EL (cell line): ENCODE results near the gene MTCH1.
"Not testable (repeated sequence)": the region's sequence is repeated elsewhere in the genome, so short reads cannot be mapped to it uniquely, and the experiment has no call there.

Experiments
- DNase-seq: peaks from one replicate; pipeline ENCODE4 v3.0.0-alpha.2; 2016

The MTCH1 gene

GRCh38 chr6:37016995-37017394, 31.0 kb upstream of the MTCH1 start:
- DNase-seq, result no peak

DNA sequence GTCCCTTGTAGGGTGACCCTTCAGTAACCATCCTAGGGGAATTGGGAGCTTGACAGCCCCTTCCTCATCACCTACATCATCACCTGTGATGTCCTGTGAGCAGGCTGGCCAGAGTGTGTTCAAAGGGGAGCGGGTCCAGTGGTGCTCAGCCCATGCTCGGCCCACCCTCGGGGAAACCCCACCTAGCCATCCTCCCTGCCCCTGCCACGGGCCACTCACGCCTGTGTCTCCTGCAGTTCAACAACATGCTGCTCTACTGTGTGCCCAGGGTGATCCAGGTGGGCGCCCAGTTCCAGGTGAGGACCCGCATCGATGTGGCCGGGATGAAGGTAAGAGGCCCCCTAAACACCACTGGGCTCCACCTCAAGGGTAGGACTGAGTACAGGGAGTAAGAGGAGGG, 29.5 kb upstream of the MTCH1 start:
- DNase-seq, result no peak

GRCh38 chr6:37014667-37015066, 28.7 kb upstream of the MTCH1 start:
- DNase-seq, result no peak

- no peak for DNase-seq
Observed at GRCh38 chr6:37013516-37014491, 27.8 kb upstream of the MTCH1 start.

DNA sequence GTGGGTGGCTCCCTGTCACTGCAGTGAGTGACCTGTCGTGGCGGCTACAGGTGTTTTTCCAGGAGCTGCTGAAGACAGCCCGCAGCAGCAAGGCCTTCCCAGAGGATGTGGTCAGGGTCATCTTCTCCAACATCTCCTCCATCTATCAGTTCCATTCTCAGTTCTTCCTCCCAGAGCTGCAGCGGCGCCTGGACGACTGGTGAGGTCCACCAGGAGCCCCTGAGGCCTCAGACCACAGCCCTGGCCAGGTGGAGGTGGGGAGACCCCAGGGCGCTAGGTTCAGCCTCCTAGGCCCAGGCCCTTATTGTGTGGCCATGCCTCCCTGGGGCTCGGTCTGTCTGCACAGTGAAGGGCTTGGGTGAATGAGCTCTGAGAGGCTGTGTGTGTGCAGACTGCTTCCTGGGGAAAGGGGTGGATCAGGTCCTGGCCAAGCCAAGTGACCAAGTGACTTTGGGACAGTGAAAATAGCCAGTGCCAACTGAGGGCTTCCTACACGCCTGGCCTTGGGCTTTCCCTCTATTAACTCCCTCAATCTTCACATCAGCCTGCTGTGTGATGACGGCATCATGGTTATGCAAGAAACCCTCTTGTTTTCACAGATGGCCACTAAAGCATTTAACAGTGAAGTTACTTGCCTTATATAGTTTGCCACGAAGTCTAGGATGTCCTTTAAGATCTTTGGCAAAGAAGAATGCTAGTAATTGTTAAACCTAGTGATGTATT, 25.8 kb upstream of the MTCH1 start:
- DNase-seq, result peak; percentile 52

DNA sequence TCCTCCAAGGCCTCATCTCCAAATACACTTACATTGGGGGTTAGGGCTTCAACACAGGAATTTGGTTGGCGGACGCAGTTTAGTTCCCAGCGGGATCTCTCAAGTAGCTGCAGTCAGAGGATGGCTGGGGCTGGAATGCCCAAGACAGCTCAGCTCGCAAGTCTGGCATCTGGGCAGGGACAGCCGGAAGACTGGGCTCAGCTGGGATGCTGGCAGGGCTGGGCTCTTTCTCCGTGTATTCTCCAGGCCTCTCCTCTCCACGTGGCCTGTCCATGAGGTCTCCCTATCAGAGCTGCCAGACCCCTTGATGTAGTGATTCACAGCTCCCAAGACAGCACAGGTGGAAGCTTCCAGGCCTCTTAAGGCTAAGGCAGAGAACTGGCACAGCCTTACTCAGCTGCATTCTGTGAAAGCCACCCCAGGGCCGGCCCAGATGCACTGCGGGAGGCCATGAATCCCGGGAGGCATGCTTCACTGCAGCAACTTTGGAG, 24.5 kb upstream of the MTCH1 start:
- DNase-seq, result no peak

- no peak for DNase-seq
Observed at GRCh38 chr6:37008484-37009465, 22.8 kb upstream of the MTCH1 start.

DNA sequence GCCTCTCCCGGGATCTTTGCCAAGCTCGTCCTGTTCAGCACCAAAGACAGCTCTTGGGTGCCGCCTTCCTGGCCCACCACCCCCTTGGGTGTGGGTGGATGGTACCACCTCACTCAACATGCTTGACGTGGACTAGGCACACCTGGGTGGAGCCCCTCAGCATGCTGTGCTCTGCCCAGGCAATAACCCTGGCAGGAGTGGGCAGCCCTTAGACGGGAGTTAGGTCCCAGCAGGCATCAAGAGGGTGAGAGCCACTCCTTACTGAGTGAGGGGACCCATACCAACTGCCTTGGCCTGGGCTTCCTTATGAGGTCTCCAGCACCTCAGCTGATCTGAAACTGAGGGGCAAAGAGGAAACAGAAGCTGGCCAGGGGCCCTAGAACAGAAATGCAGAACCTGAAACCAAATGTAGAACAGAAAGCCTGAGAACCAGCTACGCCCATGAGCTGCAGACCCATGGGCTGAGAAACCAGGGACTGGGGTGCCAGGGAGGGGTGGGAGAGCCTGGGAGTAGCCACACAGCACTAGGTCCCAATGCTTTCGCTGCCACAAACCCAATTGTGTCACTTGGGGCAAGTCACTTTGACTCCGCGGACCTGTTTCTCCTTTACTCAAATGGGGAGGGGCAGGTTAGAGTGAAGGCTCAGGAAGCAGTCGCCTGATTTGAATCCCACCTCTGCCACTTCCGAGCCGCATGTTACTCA, 21.5 kb upstream of the MTCH1 start:
- DNase-seq, result no peak

DNA sequence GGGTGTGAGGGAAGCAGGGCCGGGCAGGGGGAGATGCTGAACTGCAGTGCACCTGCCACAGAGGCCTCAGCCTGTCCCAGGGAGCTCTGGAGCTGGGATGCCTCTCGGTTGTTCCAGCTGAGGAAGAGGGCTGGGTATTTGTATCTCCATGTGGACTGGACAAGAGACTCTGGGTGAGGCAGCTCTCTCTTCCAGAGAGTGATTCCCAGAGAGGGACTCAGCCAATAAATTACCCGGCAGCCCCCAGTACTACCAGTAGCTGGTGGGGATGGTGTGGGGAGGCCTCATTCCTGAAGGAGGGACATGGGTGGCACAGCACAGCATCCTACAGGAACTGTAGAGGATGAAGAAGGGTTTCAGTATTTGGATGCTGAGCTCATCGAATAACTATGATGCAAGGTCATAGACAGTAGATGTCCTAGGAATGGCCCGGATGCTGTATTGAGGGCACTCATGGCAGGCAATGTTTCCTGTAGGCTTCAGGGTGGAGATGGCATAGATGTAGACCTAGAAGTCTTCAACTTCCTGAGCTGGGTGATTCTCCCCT, 20.9 kb upstream of the MTCH1 start:
- DNase-seq, result peak; percentile 94

DNA sequence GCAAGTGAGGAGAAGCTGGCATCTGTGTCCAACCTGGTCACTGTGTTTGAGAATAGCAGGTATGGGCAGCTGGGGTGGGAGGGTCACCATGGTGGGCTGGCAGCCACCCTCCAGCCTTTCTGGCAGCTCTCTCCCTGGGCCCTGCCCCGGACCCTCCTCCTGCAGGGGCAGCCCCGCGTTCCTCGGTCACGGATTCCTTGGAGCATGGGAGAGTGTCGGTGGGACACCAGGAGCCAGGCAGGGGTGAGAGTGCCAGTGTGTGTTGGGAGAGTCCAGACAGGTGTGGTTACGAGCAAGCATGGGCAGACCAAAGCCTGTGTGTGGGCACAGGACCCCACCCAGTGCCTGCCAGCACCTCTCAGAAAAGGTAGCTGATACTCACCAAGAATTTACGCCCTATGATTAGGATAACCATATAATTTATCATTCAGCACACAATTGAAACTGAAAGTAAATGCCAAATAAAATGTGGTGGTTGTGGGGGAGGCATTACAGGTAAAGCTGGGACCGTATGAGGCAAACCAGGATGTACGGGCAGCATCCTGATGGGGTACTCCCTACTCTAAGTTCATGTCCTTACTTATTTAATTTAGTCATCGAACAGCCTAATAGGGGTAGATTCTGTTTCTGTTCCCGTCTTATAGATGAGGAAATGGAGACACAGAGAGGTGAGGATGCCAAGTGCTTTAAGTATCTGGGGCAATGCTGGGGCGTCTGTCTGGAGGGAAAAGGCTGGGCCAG, 20.0 kb upstream of the MTCH1 start:
- no peak for DNase-seq

DNA sequence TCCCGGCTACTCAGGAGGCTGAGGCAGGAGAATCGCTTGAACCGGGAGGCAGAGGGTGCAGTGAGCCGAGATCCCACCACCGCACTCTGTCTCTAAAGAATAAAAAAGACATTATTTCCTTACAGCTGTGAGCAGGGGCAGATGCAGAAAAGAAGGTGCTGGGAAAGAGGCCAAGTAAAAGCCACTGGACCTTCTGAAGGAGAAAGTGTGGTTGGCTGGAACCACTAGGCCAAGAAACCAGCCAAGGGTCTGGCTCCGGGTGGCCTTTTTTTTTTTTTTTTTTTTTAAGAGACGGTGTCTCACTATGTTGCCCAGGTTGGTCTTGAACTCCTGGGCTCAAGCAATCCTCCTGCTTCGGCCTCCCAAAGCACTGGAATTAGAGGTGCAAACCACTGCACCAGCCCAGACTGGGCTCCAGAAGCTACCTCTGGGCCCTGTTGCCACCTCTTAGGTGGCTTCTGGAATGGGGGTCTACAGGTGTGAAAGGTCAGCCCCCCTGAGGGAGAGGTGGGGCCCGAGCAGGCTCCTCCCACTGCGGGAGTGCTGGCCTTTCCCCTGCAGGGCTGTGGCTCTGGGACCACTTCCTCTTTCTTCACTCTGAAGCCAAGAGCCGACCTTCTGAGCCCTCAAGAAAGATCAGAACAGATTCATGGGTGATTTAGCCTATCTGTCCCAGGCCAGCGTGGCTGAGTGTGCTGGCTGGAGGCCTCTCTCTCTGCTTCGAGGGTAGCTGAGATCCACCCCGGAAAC, 19.2 kb upstream of the MTCH1 start, which contains the start of gene FGD2:
Gene FGD2, plus strand, starts transcription at position 595 of the 750 bp plus-strand sequence. CDS start 163 bp downstream, outside the sequence.
- no peak for DNase-seq

GRCh38 chr6:37004044-37004980, 18.3 kb upstream of the MTCH1 start:
- DNase-seq, result no peak

DNA sequence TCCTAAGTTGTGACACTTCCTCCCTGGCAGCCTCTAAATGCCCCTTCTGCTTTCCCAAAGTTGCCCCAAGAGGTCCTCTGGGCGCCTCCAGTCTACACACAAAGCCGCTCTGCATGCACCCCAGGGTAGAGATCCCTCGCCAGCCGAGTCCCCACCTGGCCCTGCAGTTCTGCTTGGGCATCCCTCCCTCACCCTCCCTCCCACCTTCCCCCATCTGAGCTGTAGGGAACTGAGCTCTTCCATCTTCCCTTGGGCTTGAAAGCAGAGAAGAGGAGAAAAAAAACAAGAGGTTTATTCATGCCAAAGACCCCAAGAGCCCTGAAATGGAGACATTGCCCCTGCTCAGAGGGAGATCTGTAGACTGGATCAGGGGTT, 13.7 kb upstream of the MTCH1 start:
- DNase-seq, result no peak

DNA sequence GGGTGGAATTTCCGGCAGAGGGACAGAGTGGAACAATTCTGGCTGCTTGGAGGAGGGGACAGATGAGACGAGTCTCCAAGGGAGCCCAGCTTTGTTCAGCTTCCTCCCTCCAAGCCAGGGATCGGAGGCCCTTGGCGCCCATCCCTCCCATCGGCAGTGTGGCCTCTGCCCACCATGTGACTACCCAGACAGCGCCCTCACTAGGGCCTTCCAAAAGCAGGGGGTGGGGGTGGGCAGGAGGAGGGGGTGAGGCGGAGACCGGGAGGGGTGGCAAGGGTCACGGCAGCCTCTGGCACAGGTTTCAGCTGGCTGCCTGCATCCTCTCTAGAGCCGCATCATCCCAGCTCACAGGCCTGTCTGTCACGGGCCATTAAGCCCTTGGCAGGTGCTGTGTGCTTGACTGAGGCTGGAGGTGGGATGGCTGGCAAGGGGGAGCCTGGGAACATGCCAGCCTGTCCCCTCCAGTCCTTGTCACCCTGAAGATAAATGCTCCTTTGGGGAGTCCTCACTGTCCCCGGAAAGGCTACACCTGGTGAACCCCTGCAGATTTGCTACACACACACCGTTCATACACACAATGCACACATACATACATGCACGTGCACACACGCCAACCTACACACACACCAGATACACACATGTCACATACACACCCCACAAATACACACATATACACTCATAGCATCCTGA, 13.2 kb upstream of the MTCH1 start:
- DNase-seq, result no peak

- no peak for DNase-seq
Observed at GRCh38 chr6:36998723-36999038, 12.7 kb upstream of the MTCH1 start.

DNA sequence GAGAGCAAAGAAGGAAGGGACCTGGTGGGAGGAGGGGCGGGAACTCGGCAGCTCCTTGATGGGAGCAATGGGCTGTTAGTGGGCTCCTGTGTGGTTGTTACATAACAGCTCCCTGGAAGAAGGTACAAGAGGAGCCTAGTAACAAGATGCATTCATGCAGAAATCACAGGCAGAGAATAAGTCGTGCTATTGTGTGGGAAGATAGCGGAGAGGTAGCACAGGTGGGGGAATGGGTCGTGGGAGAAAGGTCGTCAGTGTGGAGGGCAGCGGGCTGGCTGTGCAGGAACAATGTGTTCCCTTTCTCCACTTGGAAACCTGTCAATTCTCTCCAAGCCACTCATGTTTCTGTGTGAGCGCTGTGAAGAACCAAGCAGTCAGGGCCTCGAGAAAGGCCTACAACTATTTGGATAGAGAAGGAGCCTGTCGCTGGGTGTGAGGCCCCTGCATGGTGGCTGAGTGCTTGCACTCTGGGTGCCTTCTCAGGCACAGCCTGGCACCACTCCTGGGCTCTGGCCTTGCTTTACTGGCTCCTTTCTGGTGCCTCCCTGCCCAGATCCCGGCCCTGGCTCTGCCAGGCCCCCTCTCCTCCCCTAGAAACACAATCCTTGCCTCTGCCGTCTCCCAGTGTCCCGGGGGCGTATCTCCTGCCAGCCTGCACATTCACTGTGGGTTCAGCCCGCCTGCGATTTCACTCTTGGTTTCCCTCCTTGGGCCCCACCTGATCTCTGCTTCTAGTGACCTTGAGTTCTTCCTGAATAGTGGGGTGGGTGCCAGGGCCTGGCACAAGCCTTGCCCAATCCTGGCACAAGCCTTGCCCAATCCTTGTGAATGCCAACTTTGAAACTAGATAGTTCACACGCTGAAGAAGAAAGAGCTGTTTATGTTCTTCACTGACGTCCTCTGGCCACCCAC, 12.1 kb upstream of the MTCH1 start:
- no peak for DNase-seq

DNA sequence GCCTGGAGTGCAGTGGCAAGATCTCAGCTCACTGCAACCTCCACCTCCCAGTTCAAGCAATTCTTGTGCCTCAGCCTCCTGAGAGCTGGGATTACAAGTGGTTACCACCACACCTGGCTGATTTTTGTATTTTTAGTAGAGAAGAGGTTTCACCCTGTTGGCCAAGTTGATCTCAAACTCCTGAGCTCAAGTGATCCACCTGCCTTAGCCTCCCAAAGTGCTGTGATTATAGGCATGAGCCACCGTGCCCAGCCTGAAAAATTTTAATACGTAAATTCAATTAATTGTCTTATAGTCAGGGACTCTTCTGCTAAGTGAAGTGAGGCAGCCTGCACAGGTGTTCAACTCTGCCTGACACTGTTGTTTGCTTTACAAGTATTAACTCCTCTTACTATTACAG, 4.4 kb upstream of the MTCH1 start:
- DNase-seq, result not testable (repeated sequence)
